WTC11 (cell line): ENCODE data around the gene EXOC3L4. TPM values are rescaled to one million over a fixed set of nuclear protein-coding genes. Genes with fewer than 3 reads are reported as not detected.

Source experiments
- ATAC-seq: fragments of 200-7000 bp; cut with Tn5 transposase; 2 replicates; pipeline ENCODE4 v1.10.0; 2021; ENCODE audit warnings: mild to moderate bottlenecking, moderate library complexity
- CTCF ChIA-PET: fragments of 300-600 bp; sonication (Branson Sonifier 250); formaldehyde crosslinking; loops from one replicate; lab custom pipeline; 2021; ENCODE audit warnings: antibody characterized with exemption; lab: Charles Lee
- POLR2A ChIA-PET: fragments of 350-600 bp; sonication (Branson Sonifier 250); formaldehyde crosslinking; loops from one replicate; lab custom pipeline; 2021; ENCODE audit warnings: antibody characterized with exemption; lab: Charles Lee
- DNase-seq: peaks from one replicate; pipeline ENCODE4 v3.0.0; 2021; ENCODE audit warnings: low spot score
- H3K27ac Mint-ChIP-seq: 2 replicates; pipeline ENCODE4 v1.8.0; 2021; ENCODE audit warnings: mixed read lengths
- H3K27me3 Mint-ChIP-seq: 2 replicates; pipeline ENCODE4 v1.8.0; 2021; ENCODE audit warnings: low read depth, mild to moderate bottlenecking, moderate library complexity, mixed read lengths
- H3K36me3 Mint-ChIP-seq: 2 replicates; pipeline ENCODE4 v1.8.0; 2021; ENCODE audit warnings: mixed read lengths
- H3K4me1 Mint-ChIP-seq: 2 replicates; pipeline ENCODE4 v1.8.0; 2022; ENCODE audit warnings: mixed read lengths
- H3K4me3 Mint-ChIP-seq: 2 replicates; pipeline ENCODE4 v1.8.0; 2021; ENCODE audit warnings: mild to moderate bottlenecking, moderate library complexity, mixed read lengths
- H3K9me3 Mint-ChIP-seq: 2 replicates; pipeline ENCODE4 v1.8.0; 2021; ENCODE audit warnings: mixed read lengths
- AFF4 ChIP-seq: sonication (generic); formaldehyde crosslinking; IDR thresholded peaks from 2 replicates; pipeline ENCODE4 v1.8.1; 2023; ENCODE audit warnings: mild to moderate bottlenecking, missing genetic modification reagents, borderline replicate concordance
- ARID4B ChIP-seq: sonication (generic); formaldehyde crosslinking; IDR thresholded peaks from 2 replicates; pipeline ENCODE4 v1.8.0; 2023; ENCODE audit warnings: missing genetic modification reagents, mild to moderate bottlenecking, borderline replicate concordance
- ATF2 ChIP-seq: sonication (generic); formaldehyde crosslinking; IDR thresholded peaks from 2 replicates; pipeline ENCODE4 v1.8.1; 2022; ENCODE audit warnings: low read depth, missing genetic modification reagents, borderline replicate concordance
- ATF3 ChIP-seq: sonication (generic); formaldehyde crosslinking; conservative IDR thresholded peaks from 2 replicates; pipeline ENCODE4 v1.8.1; 2022; ENCODE audit warnings: mild to moderate bottlenecking, missing genetic modification reagents
- E2F1 ChIP-seq: sonication (generic); formaldehyde crosslinking; IDR thresholded peaks from 2 replicates; pipeline ENCODE4 v1.8.0; 2022; ENCODE audit warnings: mild to moderate bottlenecking, missing genetic modification reagents
- ERG ChIP-seq: fragments of 250-450 bp; sonication (Bioruptor Pico); IDR thresholded peaks from 2 replicates; pipeline ENCODE4 v1.8.0; 2021; ENCODE audit warnings: mild to moderate bottlenecking
- FOXP1 ChIP-seq: sonication (generic); formaldehyde crosslinking; IDR thresholded peaks from 2 replicates; pipeline ENCODE4 v1.8.0; 2022; ENCODE audit warnings: missing genetic modification reagents, mild to moderate bottlenecking, moderate library complexity, borderline replicate concordance
- GABPB1 ChIP-seq: sonication (generic); formaldehyde crosslinking; IDR thresholded peaks from 2 replicates; pipeline ENCODE4 v1.8.1; 2023; ENCODE audit warnings: mild to moderate bottlenecking, missing genetic modification reagents
- MAX ChIP-seq: sonication (generic); formaldehyde crosslinking; IDR thresholded peaks from 2 replicates; pipeline ENCODE4 v1.8.0; 2022; ENCODE audit warnings: mild to moderate bottlenecking, missing genetic modification reagents
- MXD4 ChIP-seq: fragments of 250-450 bp; sonication (Bioruptor Pico); IDR thresholded peaks from 2 replicates; pipeline ENCODE4 v1.8.0; 2021; ENCODE audit warnings: mild to moderate bottlenecking, moderate library complexity, borderline replicate concordance
- MYBL2 ChIP-seq: sonication (generic); formaldehyde crosslinking; IDR thresholded peaks from 2 replicates; pipeline ENCODE4 v1.8.1; 2023; ENCODE audit warnings: mild to moderate bottlenecking, moderate library complexity, missing genetic modification reagents
- NFYB ChIP-seq: sonication (generic); formaldehyde crosslinking; conservative IDR thresholded peaks from 2 replicates; pipeline ENCODE4 v1.8.0; 2022; ENCODE audit warnings: low read depth, missing genetic modification reagents
- USF1 ChIP-seq: sonication (generic); formaldehyde crosslinking; IDR thresholded peaks from 2 replicates; pipeline ENCODE4 v1.8.0; 2022; ENCODE audit warnings: mild to moderate bottlenecking, missing genetic modification reagents
- ZNF121 ChIP-seq: sonication (generic); formaldehyde crosslinking; IDR thresholded peaks from 2 replicates; pipeline ENCODE4 v1.8.0; 2023; ENCODE audit warnings: missing genetic modification reagents
- total RNA-seq: library from RNA; stranded (reverse); gene quantifications from 3 replicates; pipeline ENCODE4 v1.2.3, GENCODE V29; 2021

EXOC3L4 gene
- total RNA-seq, 1 experiment from 2014 or later: 0.42 TPM

GRCh38 chr14:103059556-103059955, 35.0 kb upstream of the EXOC3L4 start:
- Mint-ChIP-seq H3K4me3 (peak overlapping the region; percentile 84; the same call in 1 of the 2 replicates), H3K27ac (no peak overlapping the region), H3K9me3 (no peaks in the 10 kb centered on the region), H3K36me3 (no peaks in the 10 kb centered on the region), H3K27me3 (no peaks in the 10 kb centered on the region; the same call in 1 of the 2 replicates), H3K4me1 (peaks cover 27% of the 10 kb centered on the region)
- ATAC-seq (no peak), DNase-seq (no peak)
- CTCF ChIA-PET: interaction anchor here (3.3 kb wide), 1 partner anchor 46 kb away, joined by 17 read pairs; no protein-coding TSS in a partner anchor
- POLR2A ChIA-PET: no interaction called here
- TF ChIP-seq ARID4B (CRISPR knock-in tag) (no peak), GABPB1 (CRISPR knock-in tag) (no peak), ERG (no peak), MAX (CRISPR knock-in tag) (no peak), ATF2 (no peak), AFF4 (CRISPR knock-in tag) (no peak), ATF3 (no peak), MXD4 (no peak), USF1 (no peak), NFYB (CRISPR knock-in tag) (no peak), ZNF121 (no peak), E2F1 (CRISPR knock-in tag) (no peak), FOXP1 (CRISPR knock-in tag) (no peak), MYBL2 (CRISPR knock-in tag) (no peak)
